Activated CD4-positive, alpha-beta T cell treated with anti-CD3 and anti-CD28 coated beads for 48 hours (primary cell): Measurements from ENCODE around the gene DCLK3.

Experiments
- DNase-seq: peaks from one replicate; pipeline ENCODE4 v3.0.0-alpha.2; 2020

Gene DCLK3, protein sequence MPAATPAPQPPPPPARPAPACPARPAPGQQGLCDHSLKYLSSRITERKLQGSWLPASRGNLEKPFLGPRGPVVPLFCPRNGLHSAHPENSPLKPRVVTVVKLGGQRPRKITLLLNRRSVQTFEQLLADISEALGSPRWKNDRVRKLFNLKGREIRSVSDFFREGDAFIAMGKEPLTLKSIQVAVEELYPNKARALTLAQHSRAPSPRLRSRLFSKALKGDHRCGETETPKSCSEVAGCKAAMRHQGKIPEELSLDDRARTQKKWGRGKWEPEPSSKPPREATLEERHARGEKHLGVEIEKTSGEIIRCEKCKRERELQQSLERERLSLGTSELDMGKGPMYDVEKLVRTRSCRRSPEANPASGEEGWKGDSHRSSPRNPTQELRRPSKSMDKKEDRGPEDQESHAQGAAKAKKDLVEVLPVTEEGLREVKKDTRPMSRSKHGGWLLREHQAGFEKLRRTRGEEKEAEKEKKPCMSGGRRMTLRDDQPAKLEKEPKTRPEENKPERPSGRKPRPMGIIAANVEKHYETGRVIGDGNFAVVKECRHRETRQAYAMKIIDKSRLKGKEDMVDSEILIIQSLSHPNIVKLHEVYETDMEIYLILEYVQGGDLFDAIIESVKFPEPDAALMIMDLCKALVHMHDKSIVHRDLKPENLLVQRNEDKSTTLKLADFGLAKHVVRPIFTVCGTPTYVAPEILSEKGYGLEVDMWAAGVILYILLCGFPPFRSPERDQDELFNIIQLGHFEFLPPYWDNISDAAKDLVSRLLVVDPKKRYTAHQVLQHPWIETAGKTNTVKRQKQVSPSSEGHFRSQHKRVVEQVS

DNA sequence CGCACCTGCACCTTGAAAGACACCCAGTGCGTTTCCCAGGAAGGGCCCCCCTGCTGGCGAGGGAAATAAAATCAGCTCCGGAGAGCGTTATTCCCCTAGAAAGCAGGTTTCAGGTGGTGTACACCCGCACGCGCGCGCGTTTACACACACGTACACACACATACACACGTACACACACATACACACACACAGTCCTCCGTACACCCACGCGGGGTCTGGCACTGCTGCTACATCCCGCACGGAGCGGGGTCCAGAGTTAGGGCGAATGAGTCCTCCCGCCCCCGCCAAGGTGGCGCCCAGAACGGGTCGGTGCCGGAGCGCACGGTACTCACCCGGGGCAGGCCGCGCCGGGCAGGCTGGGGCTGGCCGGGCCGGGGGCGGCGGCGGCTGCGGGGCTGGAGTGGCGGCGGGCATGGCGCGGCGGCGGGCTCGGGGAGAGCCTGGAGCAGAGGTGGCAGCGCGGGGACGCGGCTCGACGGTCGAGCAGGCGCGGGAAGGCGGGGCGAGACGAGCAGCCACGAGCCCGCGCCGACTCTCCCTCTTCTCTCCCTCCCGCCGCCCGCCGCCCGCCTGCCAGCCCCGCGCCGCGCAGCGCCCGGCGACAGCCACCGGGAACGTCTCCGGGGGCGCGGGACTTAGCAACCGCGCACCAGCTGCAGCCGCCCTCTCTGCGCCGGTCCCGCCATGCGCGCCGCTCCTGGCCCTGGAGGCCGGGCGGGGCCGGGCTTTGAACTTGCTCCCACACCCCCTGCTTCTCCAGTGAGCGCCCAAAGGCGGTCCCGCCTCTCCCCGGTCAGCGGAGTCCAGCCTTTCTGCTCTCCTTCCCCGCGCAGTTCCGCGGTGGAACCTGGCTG, at the start of gene DCLK3:
Gene DCLK3 (minus strand): TSS at position 704 of the 854 bp plus-strand sequence. CDS start 290 bp downstream, at position 414.
- DNase-seq: peak; percentile 37

DNA sequence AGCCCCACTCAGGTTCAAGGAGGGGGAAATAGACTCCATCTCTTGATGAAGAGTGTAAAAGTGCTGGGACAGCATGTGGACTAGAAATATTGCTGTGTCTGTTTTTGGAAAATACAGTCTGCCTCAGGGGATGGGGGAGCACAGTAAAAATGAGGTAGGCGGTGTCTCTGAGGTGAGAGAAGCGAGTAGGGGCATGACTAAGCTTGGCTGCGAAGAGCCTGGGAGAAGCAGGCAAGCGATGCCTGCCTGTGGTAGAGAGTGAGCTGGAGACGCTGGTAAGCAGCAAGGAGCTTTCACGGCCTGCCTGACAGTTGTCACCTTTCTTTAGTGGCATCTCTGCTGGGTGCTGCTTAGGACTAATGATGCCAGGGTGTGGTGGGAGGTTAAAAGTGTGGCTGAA, 49.0 kb upstream of the DCLK3 start:
- no peak for DNase-seq

DNA sequence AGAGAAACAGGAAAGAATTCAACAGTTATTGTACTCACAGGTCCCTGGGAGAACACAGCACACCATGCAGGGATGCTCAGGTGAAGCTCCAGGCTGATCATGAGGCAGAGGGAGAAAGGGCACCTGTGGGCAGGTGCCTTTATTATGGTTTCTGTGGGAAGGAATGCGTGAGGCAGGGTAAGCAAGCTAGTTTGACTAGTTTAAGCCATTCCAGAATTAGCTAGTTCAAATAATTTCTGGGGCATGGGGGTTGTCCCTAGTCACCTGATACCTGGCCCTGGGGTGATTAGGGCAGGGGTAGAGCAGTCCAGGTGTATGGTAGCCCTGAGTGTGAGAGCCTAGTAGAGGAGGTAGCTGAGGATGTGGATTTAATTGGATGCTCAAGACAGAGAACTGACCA, 47.9 kb upstream of the DCLK3 start:
- DNase-seq: no peak

DNA sequence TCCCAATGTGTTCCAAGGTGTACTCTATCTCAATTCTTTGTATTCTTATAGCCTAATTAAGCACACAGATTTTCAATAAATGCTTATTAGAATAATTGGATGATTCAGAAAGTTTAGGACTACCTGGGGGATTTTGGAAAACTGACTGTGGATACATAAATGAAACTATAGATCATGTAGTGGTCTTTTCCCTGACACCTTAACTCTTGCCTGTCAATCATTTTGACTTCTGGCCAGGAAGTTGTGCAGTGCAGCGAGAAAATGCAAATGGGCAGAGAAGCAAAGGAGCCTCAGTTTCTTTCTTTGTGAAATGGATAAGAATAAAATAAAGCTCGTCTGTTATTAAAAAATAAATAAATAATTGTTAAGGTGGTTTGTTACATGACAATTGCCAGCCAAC, 47.4 kb upstream of the DCLK3 start:
- no peak for DNase-seq

DNA sequence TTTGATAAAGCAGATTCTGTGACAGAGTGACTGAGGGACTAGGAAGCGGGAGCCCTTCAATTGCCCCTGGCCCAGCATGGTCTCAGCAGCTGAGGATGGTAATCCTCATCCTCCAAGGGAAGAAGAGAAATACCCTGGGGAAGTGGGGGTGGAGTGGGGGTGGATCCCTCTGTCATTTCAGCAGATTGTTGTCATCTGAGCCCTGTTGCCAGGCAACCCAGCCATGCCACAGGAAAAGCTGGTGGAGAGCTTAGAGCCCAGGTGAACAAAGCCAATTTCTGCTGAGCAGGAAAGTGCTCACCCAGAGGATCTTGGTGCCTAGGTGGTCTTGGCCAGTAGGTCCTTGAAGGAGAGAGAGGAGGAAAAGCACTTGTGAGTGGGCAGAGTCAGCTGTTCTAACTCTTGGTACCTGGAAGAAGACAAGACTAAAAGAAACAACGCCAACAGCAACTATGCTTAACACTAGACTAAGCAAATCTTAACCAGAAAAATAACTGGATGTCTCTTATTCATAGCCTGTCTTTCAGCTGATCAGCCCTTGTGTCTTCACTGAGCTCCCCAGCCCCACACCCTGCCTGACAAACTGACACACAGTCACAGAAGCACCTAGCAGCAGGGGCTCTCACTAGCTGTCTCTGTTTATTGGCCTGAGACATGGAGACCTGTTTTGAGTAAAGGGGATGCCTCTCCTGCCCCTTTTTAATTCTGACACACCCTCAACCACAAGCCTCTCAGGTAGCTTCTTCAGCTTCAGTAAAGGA, 40.1 kb upstream of the DCLK3 start:
- no peak for DNase-seq

DNA sequence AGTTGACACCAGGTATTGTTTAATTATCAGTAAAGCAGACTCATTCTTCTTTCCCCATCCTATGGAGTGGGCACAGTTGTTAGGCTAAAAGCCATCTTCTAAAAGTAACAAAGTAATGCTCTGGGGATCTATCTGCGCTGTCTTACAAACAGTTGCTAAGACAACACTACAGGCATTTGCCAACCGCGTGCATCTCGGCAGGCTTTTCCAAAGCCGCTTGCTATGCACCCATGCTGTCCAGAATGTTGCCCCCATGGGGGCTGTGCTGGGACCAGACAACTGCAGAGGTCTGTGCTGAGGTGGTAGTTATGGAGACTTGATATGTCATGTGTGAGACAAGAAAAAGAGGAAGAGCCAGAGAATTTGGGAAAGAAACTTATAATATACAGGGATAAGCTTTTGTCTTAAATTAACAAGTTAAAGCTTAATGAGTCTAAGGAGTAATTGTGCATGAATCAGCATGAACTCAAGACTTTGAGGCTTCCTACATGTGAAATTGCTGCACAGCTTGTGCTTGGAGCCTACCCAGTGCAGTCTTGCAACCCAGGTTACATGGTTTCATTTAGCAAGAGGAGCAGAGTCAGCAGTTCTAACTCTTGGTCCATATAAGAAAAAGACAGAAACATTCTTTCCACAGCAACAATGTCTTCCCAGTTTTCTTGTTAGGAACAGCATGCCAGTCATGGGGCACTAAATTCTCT, 38.9 kb upstream of the DCLK3 start:
- no peak for DNase-seq

DNA sequence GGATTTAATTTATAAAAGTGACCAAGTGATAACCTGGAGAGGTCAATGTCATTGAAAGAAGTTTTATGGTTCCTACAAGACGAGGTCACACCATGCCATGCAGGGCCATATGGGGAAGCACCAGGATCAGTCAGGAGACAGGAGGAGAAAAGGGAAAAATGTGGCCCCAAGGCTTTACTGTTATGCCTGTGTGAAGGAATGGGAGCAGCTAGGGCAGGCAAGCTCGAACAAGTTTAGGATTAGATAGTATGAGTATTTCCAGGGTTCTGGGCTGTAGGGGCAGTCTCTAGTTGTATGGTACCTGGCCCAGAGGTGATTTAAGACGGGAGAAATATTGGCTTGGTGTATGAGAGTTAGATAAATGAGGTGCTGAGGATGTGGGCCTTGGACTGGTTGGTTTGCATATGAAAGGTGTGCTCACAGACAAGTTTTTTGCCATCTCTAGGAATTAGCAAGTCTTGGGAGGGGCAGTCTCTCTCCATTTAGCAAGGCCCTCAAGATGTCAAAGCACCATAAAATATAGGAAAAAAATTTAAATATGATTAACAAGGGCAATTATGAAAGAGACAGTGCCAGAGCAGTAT, 36.3 kb upstream of the DCLK3 start:
- DNase-seq: no peak

DNA sequence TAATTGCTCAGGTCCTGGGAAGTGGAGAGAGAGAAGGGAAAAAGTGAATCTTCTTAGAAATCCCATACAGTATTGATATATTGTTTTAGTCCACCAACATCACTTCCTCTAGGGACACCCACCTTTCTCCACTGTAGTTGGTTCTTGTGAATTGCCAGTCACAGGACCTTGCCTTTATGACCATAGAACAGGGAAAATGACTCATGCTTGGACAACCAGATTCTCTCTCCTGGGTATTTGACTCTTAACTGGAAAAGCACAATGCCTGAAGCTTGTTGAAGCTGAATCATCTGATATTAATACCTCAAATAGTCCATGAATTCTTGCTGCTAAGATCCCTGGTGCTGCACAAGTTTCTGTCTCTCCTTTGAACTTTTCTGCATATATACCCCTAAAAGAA, 32.5 kb upstream of the DCLK3 start:
- DNase-seq: no peak

DNA sequence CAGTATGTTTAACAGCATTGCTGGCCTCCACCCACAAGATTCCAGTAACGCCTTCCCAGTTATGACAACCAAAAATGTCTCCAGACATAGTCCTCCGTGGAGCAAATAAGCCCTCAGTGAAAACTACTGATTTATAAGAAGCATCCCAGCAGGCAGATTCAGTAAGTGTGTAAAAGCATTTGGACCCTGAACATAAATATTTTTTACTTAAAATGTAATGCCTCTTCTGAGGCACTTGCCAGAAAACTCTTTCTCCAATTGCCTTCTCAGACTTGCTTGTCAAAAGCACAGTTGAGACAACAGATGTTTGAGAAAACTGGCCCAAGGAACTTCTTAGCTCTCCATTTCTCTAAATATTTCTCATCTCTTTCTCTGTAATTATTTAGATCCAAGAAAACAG, 31.8 kb upstream of the DCLK3 start:
- DNase-seq: no peak

DNA sequence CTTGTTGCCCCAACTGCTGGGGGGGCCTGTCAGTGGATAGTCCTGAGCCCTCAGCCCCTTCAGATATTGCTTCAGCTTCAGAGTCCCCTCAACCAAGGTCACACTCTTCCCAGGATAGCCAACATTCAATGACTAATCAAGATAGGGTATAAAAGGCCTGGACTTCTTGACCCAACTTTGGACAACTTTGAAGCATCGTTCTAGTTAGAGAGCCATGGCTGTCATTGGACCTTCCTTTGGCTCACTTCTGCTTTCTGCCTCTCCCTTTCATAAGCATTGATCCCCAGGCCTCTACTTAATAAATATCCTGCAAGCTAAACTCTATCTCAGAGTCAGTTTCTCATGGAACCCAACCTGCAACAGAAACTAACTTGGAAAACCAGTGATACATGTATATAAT, 31.3 kb upstream of the DCLK3 start:
- no peak for DNase-seq

DNA sequence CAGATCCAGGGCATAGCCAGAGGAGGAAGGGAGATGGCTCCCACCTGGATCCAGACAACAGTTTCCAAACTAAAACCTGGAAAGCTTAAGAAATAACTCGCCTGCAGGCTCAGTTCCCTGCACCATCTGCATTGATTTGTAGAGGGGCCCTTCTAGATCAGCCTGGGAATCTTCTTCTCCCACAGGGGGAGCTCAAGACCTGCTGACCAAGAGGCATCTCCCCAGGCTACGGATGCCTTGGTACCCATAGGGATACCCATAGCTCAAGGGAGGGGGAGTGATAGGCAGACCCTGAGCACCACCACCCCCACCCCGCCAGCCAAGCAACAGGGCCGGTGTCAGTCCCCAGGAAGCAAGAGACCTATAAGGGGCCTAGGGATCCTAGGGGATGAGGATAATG, 28.0 kb upstream of the DCLK3 start:
- peak; percentile 14 for DNase-seq

DNA sequence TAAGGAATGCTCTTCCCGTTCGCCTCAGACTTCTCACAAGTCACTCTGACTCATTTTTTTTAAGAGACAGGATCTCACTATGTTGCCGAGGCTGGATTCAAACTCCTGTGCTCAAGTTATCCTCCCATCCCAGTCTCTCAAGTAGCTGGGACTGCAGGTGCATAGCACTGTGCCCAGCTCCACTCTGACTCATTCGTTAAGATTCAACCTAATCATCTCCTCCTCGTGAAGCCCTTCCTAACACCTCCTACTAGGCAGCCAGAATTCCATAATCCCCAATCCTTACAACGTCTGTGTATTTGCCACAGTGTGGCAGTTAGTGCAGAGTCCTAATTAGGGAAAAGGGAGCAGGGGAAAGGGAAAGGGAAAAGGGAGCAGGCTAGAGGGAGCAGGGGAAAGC, 26.4 kb upstream of the DCLK3 start:
- no peak for DNase-seq

DNA sequence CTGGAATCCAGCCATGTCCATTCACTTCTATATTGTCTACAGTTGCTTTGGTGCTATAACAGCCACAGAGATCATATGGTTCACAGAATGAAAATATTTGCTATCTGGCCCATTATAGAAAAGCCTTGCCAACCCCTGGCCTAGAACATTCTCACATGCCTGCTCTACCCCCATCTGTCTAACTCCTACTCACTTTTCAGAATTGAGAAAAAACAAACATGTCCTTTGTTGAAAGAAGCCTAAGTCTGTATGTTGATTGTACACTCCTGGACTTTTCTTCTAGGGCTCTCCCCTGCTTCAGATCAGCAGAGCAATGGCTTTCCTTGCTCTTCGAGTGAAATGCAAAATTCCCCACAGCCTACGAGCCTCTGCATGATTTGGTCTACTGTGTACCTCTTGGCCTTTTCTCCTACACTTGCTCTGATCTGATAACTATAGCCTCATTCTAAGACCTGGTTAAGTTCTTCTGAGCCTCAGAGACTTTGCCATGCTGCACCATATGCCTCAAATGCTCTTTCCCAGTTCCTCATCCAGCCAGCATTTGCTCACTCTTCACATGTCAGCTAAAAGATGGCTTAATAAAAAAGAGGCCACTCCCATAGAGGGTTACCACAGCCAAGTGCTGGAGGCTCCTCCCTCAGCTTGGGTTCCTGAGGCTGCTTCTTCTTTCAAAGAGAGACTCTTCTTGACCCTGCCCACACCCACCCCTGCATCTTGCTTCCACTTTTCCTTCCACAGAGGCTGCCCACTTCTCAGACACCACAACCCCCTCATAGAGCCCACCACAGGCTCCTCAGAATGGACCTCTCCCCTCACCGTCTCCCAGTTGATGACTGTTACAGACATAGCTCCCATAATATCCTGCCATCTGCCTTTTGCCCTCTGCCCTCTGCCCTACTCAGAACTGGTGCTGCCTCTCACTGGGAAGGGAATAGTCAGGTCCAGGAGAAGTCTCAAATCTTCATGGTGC, 22.9 kb upstream of the DCLK3 start:
- DNase-seq: no peak

DNA sequence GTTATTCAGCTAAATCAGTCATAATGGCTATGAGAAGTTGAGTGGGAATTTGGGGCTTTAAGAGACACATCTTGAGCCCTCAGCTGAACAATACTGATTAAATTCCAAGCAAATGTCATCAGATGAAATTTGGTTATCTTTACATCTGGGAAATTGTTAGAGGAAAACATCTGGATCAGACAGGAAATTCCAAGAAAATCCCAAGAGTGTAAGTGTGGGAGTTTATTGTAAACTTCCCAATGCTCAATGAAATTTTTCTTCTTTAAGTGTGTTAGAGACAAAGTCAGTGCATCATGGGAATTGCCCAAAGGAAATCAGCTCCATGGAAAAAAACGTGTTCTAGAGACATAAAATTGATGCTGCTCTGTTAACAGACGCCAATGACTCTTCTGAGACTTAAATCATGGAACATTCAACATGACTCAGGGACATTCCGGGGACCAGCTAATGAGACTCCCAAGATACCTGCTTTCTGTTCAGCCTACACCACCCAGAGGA, 19.8 kb upstream of the DCLK3 start:
- DNase-seq: no peak

DNA sequence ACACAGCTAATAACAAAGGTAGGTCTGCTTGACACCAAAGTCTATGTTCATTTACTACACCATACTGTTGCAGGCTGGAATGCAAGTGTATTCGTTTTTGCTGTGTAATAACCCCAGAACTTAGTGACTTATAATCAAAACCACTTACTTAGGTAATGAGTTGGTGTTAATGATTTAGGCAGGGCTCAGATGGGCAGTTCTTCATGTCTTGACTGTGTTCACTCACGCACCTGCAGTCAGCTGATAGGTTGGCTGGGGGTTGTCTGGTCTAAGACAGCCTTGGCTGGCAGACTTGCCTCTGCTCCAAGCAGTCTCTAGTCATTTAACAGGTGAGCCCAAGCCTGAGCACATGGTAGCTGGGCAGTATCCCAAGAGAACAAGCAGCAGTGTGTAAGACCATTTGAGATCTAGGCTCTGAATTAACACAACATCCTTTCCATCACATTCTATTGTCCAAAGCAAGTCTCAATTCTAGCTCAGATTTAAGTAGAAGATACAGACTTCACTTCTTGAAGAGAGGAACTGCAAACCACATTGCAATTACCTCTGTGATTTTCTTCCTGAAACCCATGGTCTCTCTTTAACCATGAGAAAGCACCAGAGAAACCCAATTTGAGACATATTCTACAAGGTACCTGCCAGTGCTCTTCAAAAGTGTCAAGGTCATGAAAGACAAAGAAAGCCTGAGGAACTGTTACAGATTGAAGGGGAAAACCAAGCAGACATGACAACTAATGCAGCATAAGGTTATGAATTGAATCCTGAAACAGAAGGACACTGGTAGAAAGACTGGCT, 13.3 kb upstream of the DCLK3 start:
- no peak for DNase-seq

DNA sequence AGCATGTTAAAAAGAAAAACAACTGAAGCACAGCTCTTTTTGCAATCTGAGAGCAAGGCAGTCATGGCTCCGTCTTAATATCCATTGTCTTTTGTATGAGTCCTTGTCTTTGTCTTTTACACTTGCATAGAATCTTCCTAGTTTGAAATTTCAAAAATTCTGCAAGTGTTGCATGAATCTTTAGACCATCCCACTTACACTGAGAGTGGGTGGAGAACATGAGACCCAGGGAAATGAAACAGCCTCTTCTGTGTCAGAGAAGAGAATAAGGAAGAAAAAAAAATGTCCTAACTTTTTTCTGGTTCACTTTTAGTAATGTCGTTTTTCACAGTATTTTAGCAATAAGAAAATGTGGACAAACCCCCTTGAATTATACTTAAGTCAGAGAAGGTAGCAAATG, 12.1 kb upstream of the DCLK3 start:
- no peak for DNase-seq

DNA sequence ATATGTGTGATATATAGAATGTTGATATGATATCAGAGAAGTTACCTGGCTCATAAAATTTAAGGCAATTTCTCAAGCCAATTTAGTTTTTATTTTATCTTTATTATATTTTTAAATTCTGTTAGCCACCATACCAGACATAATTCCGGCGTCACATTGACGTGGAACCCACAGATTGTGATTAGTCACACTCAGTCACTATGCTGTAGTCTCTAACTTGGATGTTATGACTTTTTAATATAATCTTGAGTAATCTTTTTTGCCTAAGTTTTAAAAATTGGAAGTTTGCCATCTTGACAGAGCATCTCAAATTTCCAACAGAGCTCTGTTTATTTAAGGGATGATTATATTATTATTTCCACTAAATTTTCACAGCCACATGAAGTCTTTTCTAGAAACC, 9.7 kb upstream of the DCLK3 start:
- no peak for DNase-seq

DNA sequence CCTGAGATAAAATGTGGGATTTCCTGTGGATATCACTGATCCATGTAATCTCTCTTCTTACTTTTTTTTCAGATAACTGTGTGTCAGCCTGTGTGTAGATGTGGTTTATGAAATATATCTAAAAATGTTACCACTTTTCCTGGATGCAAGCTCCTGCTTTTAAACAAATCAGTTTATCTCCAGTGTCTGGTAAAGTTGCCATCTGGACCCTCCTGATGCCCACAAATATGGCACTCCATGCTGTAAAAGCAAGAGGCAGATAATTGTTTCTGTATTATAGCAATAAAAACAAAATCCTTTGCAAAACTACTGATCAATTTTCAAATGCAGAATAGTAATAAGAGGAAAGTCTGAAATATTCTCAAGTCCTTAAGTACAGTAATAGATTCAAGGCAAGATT, 7.6 kb upstream of the DCLK3 start:
- DNase-seq: no peak

DNA sequence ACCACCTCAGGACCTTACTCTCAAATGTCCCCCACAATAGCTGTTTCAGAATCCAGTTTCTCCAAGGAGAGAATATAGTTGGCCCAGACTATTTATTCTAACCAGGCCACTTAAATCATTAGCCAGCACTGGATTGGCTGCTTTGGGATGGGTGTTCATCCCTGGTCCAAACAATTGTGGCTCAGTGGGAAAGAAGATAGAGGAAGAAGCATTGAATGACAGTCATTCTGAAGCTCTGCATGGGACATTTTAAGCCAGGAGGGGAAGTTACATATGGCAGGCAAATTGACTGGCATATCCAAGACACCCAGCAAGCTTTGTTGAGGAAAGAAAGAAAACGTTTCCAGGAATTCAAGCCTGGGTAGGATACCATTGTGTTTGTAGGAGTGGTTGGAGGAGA, 5.6 kb upstream of the DCLK3 start:
- DNase-seq: no peak
